SK-N-SH (cell line): Measurements from ENCODE around the gene CUL9. TPM values are rescaled to one million over a fixed set of nuclear protein-coding genes. Genes with fewer than 3 reads are reported as not detected.

ENCODE experiments used
- CTCF ChIA-PET: fragments of 300-600, 350-600 bp; formaldehyde crosslinking; extraction: SDS; loops from one replicate; lab custom pipeline; 2021; lab: Yijun Ruan, JAX
- POLR2A ChIA-PET: fragments of 350-600 bp; sonication (Branson Sonifier 250); formaldehyde crosslinking; extraction: SDS; loops from one replicate; lab custom pipeline; 2020; ENCODE audit warnings: antibody characterized with exemption, inconsistent platforms; lab: Yijun Ruan, JAX
- DNase-seq: peaks from one replicate; pipeline ENCODE4 v3.0.0; 2012
- H2AFZ ChIP-seq: fragments of 200-600 bp; sonication (generic); 2 replicates; pipeline ENCODE4 v1.8.1; 2016; ENCODE audit warnings: antibody characterized with exemption, mild to moderate bottlenecking, low read depth
- H3F3A ChIP-seq: fragments of 200-600 bp; sonication (generic); replicated peaks from 2 replicates; pipeline ENCODE3; 2016; ENCODE audit warnings: antibody characterized with exemption, mild to moderate bottlenecking; ENCODE audit not compliant: insufficient read depth
- H3K27ac ChIP-seq, 2 experiments: fragments of 200-500 bp in 1 of 2; fragments of 200-600 bp in 1 of 2; sonication (Bioruptor generic) in 1 of 2; sonication (generic), shearing (Covaris generic) in 1 of 2; 2 replicates each; pipeline versions ENCODE4 v1.5.1 to v1.6.1; 2014 to 2016; ENCODE audit warnings: low read depth in 2 of 2, inconsistent platforms in 1 of 2, low read length in 1 of 2, mild to moderate bottlenecking in 1 of 2, mixed read lengths in 1 of 2
- H3K27me3 ChIP-seq: fragments of 200-600 bp; sonication (generic), shearing (Covaris generic); 2 replicates; pipeline ENCODE4 v1.6.1; 2016; ENCODE audit warnings: mixed run types; ENCODE audit not compliant: insufficient read depth
- H3K36me3 ChIP-seq, 2 experiments: fragments of 200-500 bp in 1 of 2; fragments of 200-600 bp in 1 of 2; sonication (Bioruptor generic) in 1 of 2; sonication (generic) in 1 of 2; replicated peaks in 1 of 2; 2 replicates each; pipeline versions ENCODE3 to v1.5.1; 2014 to 2016; ENCODE audit warnings: low read length in 1 of 2, mild to moderate bottlenecking in 1 of 2; ENCODE audit not compliant: insufficient read depth in 2 of 2, control insufficient read depth in 1 of 2
- H3K4me1 ChIP-seq, 2 experiments: fragments of 200-500 bp in 1 of 2; fragments of 200-600 bp in 1 of 2; sonication (Bioruptor generic) in 1 of 2; sonication (generic), shearing (Covaris generic) in 1 of 2; 2 replicates each; pipeline versions ENCODE4 v1.5.1 to v1.6.1; 2014 to 2016; ENCODE audit warnings: low read depth in 1 of 2, low read length in 1 of 2, mixed run types in 1 of 2; ENCODE audit not compliant: insufficient read depth in 2 of 2, control insufficient read depth in 1 of 2
- H3K4me2 ChIP-seq: fragments of 200-600 bp; sonication (generic), shearing (Covaris generic); 2 replicates; pipeline ENCODE4 v1.6.1; 2017; ENCODE audit warnings: mixed run types
- H3K4me3 ChIP-seq, 2 experiments: fragments of 200-500 bp in 1 of 2; fragments of 200-600 bp in 1 of 2; sonication (Bioruptor generic) in 1 of 2; sonication (generic), shearing (Covaris generic) in 1 of 2; 2 replicates each; pipeline versions ENCODE4 v1.5.1 to v1.8.1; 2014 to 2016; ENCODE audit warnings: low read depth in 2 of 2, inconsistent platforms in 1 of 2, low read length in 1 of 2, mild to moderate bottlenecking in 1 of 2, mixed read lengths in 1 of 2, moderate library complexity in 1 of 2
- H3K79me2 ChIP-seq: fragments of 200-600 bp; sonication (generic); 2 replicates; pipeline ENCODE4 v1.8.1; 2017; ENCODE audit warnings: mild to moderate bottlenecking; ENCODE audit not compliant: insufficient read depth
- H3K9ac ChIP-seq: fragments of 200-600 bp; sonication (generic); 2 replicates; pipeline ENCODE4 v1.6.1; 2017; ENCODE audit warnings: mixed run types
- H3K9me2 ChIP-seq: fragments of 200-600 bp; sonication (generic); 2 replicates; pipeline ENCODE4 v1.6.1; 2017; ENCODE audit warnings: mixed run types
- H3K9me3 ChIP-seq: fragments of 200-600 bp; sonication (generic); 2 replicates; pipeline ENCODE4 v1.6.1; 2017; ENCODE audit warnings: mixed run types, mild to moderate bottlenecking, moderate library complexity
- H4K20me1 ChIP-seq: fragments of 200-600 bp; sonication (generic); 2 replicates; pipeline ENCODE4 v1.6.1; 2017; ENCODE audit warnings: mild to moderate bottlenecking, mixed run types; ENCODE audit not compliant: insufficient read depth
- CHD2 ChIP-seq: fragments of 150-350 bp; IDR thresholded peaks from 2 replicates; pipeline ENCODE4 v1.6.1; 2018; ENCODE audit warnings: low read length; ENCODE audit not compliant: partially characterized antibody
- GABPA ChIP-seq: IDR thresholded peaks from 2 replicates; pipeline ENCODE4 v1.4.0; 2012; ENCODE audit warnings: low read depth, mild to moderate bottlenecking
- MXI1 ChIP-seq: IDR thresholded peaks from 2 replicates; pipeline ENCODE4 v1.6.1; 2012; ENCODE audit warnings: mild to moderate bottlenecking, low read depth, low read length, improper control_type of control experiment
- TEAD4 ChIP-seq: IDR thresholded peaks from 2 replicates; pipeline ENCODE4 v1.4.0; 2012; ENCODE audit warnings: mild to moderate bottlenecking, borderline replicate concordance; ENCODE audit not compliant: insufficient read depth
- USF1 ChIP-seq: IDR thresholded peaks from 2 replicates; pipeline ENCODE4 v1.4.0; 2012; ENCODE audit warnings: low read depth, borderline replicate concordance
- WGBS: methylation state at CpG from one replicate; pipeline ENCODE4 v1.1.6; 2017; ENCODE audit warnings: low lambda C conversion rate; 5-methylcytosine and 5-hydroxymethylcytosine counted together
- polyA plus RNA-seq, 3 experiments: library from polyadenylated mRNA; depleted of rRNA; stranded (reverse); fragments of >200 nt; gene quantifications; 2 replicates each; pipeline ENCODE4 v1.2.3, GENCODE V29; 2012
- TF ChIP-seq, protein P1 (sequence below): IDR thresholded peaks from 2 replicates; pipeline ENCODE4 v1.6.1; 2012; ENCODE audit warnings: mild to moderate bottlenecking, low read depth, low read length, moderate library complexity
- TF ChIP-seq, protein P2 (sequence below): IDR thresholded peaks from 2 replicates; pipeline ENCODE4 v1.4.0; 2012; ENCODE audit warnings: low read depth

Gene CUL9
- polyA plus RNA-seq, 1 of the 3 experiments (the other 2 are of a cell fraction) = 37.7 TPM

- Histone ChIP-seq H3K9me2 (no peaks in the 10 kb centered on the region), H3K4me1 (peaks cover 0 to 25% of the 10 kb centered on the region in 2 experiments; a peak in 1 of 4 replicates), H3K79me2 (no peaks in the 10 kb centered on the region), H2AFZ (0 out of 2 replicates have a peak overlapping the region, but pooled peaks have one; percentile 41), H3K4me2 (peak overlapping the region; percentile 65; the same call in 1 of the 2 replicates), H3K4me3 (peak overlapping the region; percentile 48 to 49; a peak in 3 of 4 replicates), H3K9me3 (no peaks in the 10 kb centered on the region), H3F3A (no peaks in the 10 kb centered on the region), H4K20me1 (no peaks in the 10 kb centered on the region), H3K36me3 (no peaks in the 10 kb centered on the region), H3K9ac (no peak overlapping the region), H3K27ac (peak overlapping the region in 1 of 2 experiments; percentile 43; a peak in 1 of 4 replicates), H3K27me3 (peaks cover 15% of the 10 kb centered on the region; the same call in 1 of the 2 replicates)
- 50% methylated on average over 22 of the region's 27 CpGs for WGBS
- DNase-seq = peak; percentile 85
- ChIA-PET CTCF (interaction anchor here (0.5 to 1.2 kb wide), 3 partner anchors 17 to 268 kb away, joined by 3 to 4 read pairs (median 3); partner anchors contain the start of genes DNPH1 and PEX6), POLR2A (interaction anchor here (0.6 to 1.4 kb wide), 4 partner anchors 32 to 317 kb away, joined by 3 to 4 read pairs (median 3); partner anchors contain the start of genes CNPY3 and CUL7)
- TF ChIP-seq TEAD4 (no peak), MXI1 (peak; percentile 68; the same call in 1 of the 2 replicates), USF1 (no peak)
- TF ChIP-seq, protein P1, sequence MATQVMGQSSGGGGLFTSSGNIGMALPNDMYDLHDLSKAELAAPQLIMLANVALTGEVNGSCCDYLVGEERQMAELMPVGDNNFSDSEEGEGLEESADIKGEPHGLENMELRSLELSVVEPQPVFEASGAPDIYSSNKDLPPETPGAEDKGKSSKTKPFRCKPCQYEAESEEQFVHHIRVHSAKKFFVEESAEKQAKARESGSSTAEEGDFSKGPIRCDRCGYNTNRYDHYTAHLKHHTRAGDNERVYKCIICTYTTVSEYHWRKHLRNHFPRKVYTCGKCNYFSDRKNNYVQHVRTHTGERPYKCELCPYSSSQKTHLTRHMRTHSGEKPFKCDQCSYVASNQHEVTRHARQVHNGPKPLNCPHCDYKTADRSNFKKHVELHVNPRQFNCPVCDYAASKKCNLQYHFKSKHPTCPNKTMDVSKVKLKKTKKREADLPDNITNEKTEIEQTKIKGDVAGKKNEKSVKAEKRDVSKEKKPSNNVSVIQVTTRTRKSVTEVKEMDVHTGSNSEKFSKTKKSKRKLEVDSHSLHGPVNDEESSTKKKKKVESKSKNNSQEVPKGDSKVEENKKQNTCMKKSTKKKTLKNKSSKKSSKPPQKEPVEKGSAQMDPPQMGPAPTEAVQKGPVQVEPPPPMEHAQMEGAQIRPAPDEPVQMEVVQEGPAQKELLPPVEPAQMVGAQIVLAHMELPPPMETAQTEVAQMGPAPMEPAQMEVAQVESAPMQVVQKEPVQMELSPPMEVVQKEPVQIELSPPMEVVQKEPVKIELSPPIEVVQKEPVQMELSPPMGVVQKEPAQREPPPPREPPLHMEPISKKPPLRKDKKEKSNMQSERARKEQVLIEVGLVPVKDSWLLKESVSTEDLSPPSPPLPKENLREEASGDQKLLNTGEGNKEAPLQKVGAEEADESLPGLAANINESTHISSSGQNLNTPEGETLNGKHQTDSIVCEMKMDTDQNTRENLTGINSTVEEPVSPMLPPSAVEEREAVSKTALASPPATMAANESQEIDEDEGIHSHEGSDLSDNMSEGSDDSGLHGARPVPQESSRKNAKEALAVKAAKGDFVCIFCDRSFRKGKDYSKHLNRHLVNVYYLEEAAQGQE = no peak
- TF ChIP-seq, all 33 proteins: peak for 1
These were observed 64.5 kb downstream of the CUL9 start for GRCh38 chr6:43246301-43247113.

DNA sequence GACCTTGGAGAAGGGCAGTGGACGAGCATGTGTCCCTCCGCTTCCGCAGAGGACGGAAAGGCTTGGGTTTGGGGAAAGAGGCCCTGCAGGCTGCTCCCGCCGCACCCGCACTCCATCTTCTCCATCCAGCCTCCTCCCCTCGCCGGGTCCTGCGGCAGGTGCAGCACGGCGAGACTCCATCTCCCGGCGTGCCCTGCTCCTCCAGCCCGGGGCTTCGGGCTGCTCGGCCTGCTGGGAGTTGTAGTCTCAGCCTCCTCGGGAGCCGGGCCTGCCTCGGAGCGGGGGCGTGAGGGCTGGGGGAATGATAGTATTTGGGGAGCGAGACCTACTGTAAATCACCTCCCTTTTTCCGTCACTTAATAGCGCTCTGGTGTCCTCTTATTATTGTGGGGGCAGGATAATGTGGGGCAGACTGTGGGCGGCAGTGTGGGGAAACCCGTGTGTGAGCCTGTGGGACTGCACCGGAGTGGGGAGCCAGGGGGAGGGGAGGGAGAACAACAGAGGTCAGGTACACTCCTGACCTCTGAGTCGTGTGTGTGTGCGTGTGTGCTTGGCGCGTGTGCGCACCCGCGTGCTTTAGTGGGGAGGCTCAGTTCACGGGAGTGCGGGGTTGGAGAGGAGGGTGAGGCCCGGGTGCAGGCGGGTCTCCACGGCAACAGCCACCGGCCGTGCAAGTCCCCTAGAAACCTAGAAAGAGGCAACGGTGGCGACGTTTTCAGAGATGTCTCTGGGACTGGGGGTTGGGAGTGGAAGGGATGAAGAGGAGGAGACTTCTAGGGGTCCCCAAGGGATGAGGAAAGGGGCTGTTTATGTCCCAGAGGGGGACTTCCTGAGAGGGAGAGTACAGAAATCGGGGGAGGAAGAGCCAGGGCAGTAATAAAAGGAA is 65.4 kb downstream of the CUL9 start:
- no peaks in the 10 kb centered on the region for H3K9me2 ChIP-seq
- H3F3A ChIP-seq = no peaks in the 10 kb centered on the region
- H3K36me3 ChIP-seq = no peaks in the 10 kb centered on the region
- H3K79me2 ChIP-seq = no peaks in the 10 kb centered on the region
- TF ChIP-seq, protein P2, sequence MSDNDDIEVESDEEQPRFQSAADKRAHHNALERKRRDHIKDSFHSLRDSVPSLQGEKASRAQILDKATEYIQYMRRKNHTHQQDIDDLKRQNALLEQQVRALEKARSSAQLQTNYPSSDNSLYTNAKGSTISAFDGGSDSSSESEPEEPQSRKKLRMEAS = no peak
- TF ChIP-seq GABPA = peak; percentile 61
- peak; percentile 66 for TF ChIP-seq CHD2
- H3K4me2 ChIP-seq = peak overlapping the region; percentile 65; the same call in 1 of the 2 replicates
- 25% methylated on average over 30 of the region's 46 CpGs for WGBS
- no peaks in the 10 kb centered on the region for H3K9me3 ChIP-seq
- 0 out of 2 replicates have a peak overlapping the region, but pooled peaks have one; percentile 56 for H2AFZ ChIP-seq
- ChIA-PET POLR2A (interaction anchor here (0.7 to 1.4 kb wide), 2 partner anchors 124 to 194 kb away, joined by 3 read pairs; partner anchors contain the start of gene CUL7), CTCF (interaction anchor here (1.2 to 1.7 kb wide), 2 partner anchors 18 kb away, joined by 4 to 9 read pairs; partner anchors contain the start of gene DNPH1)
- H3K4me3 ChIP-seq = peak overlapping the region; percentile 48 to 49; a peak in 3 of 4 replicates
- peak overlapping the region in 1 of 2 experiments; percentile 43; a peak in 1 of 4 replicates for H3K27ac ChIP-seq
- no peak overlapping the region for H3K9ac ChIP-seq
- no peaks in the 10 kb centered on the region for H4K20me1 ChIP-seq
- H3K27me3 ChIP-seq = peaks cover 7% of the 10 kb centered on the region; the same call in 1 of the 2 replicates
- H3K4me1 ChIP-seq = peaks cover 0 to 25% of the 10 kb centered on the region in 2 experiments; a peak in 1 of 4 replicates
- DNase-seq = peak; percentile 96
